Mammary epithelial cell (primary cell): ENCODE results near the gene NUMB.

ENCODE experiments used
- CTCF ChIP-seq, 2 donors: IDR thresholded peaks in 1 of 2; conservative IDR thresholded peaks in 1 of 2; 2 replicates each; pipeline ENCODE4 v1.5.1; 2011 to 2012; ENCODE audit warnings: inconsistent platforms in 2 of 2, low read length in 2 of 2, mild to moderate bottlenecking in 2 of 2, control low read depth in 1 of 2, low read depth in 1 of 2; ENCODE audit not compliant: insufficient read depth in 1 of 2; ENCODE audit errors: extremely low read depth in 1 of 2
- EZH2 ChIP-seq: IDR thresholded peaks from 2 replicates; pipeline ENCODE4 v1.6.1; 2012; ENCODE audit warnings: low read length, inconsistent platforms, borderline replicate concordance

- TF ChIP-seq CTCF (conservative IDR thresholded peaks at IDR 0.05 in 1 of 2, IDR thresholded peaks at IDR 0.05 in 1 of 2; ENCODE audit: extremely low read depth in 1 of 2, insufficient read depth in 1 of 2, low read depth in 1 of 2, low read length in 2 of 2) (no peak), EZH2 (no peak)
Observed at GRCh38 chr14:73227812-73228781, 230.2 kb downstream of the NUMB start.
